Tongue (tissue), 3 donors: ENCODE measurements around the gene CDKN2D. TPM values are rescaled to one million over a fixed set of nuclear protein-coding genes. Genes with fewer than 3 reads are reported as not detected.

Source experiments
- DNase-seq: peaks from one replicate; pipeline ENCODE4 v3.0.0-alpha.2; 2015
- small RNA-seq: library from RNA; depleted of rRNA; stranded (forward); fragments of <200 nt; gene quantifications from one replicate; pipeline ENCODE3, GENCODE V24; 2014; ENCODE audit warnings: low replicate concordance
- total RNA-seq: library from RNA; depleted of rRNA; stranded (reverse); fragments of >200 nt; gene quantifications from one replicate; pipeline ENCODE4 v1.2.3, GENCODE V29; 2014

CDKN2D gene
- total RNA-seq, 1 donor from 2014 or later, result 13.1 TPM

DNA sequence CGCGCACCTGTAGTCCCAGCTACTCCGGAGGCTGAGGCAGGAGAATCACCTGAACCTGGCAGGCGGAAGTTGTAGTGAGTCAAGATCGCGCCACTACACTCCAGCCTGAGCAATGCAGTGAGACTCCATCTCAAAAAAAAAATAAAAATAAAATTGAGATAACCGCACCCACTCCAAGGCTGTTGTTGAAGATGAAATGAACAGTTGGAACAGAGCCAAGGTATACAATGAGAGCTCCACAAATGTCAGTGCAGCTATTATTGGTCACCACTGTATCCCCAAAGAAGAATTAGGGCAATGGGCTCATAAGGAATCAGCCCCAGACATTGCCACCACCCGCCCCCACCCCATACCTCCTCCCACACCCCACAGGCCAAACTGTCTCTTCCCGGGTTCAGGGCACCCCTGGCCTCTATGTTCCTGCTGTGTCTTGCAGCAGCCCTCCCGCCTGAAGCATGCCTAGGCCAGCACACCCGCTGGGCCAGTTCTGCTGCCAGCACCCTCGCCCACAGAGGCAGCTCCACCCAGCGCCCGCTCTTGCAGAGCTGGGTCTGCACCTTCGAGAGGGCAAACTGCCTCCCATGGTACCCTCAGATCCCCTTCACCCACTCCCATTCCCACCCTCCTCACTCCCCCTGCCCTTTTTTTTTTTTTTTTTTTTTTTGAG is 48.0 kb downstream of the CDKN2D start:
- no peak for DNase-seq

DNA sequence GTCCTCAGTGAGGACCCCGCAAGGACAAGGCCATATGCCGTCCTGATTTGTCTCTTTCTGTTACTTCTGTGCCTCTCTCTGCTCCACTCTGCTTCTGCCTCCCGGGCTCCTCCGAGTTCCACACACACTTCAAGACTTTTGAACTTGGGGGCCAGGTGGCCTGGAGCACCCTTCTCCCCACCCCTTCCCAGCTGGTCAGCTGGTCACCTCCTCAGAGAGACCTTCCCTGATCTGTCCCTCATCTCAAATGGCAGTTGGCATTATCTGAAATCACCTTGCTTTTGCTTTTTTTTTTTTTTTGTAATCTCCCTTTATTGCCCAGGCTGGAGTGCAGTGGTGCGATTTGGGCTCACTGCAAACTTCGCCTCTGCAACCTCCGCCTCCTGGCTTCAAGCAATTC is 49.4 kb downstream of the CDKN2D start:
- DNase-seq, result no peak

DNA sequence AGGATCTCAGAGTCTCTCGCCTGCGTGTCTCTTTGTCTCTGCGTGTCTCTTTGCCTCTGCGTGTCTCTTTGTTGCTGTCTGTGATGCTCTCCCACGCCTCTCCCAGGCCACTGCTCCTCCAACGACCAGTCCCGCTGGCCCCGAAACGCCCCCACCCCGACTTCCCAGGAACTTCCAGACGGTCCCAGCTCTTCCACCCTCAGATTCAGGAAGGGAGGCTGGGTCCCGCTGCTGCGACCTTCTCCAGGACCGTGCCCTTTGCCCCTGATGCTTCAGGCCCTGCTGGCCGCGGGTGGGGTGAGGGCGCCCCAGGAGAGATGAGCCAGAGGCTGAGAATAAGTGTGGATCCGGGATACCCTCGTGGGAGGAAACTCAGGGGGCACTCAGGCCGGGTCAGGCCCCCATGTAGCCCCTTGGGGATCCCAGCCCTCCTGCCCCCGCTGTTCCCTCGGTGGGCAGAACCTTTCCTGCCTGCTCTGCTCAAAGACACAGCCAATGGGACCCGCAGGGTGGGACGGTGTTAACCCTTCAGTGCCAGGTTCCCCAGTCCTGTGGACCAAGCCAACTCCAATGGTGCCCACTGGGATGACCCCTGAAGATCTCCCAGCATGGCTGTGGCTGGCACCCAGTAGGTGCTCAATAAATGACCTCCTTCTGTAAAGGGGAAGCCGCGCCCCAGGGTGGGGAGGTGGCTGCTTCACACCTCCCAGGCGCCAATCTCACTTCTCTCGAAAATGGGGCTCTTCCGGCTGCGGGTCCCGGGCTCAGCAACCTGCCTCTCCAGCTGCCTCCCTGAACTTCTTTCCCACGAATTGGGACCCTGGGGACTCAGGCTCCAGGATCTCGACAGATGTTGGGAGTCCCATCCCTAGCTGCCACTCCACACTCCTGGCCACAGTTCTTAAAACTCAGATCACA is 50.1 kb downstream of the CDKN2D start:
- DNase-seq, result no peak

DNA sequence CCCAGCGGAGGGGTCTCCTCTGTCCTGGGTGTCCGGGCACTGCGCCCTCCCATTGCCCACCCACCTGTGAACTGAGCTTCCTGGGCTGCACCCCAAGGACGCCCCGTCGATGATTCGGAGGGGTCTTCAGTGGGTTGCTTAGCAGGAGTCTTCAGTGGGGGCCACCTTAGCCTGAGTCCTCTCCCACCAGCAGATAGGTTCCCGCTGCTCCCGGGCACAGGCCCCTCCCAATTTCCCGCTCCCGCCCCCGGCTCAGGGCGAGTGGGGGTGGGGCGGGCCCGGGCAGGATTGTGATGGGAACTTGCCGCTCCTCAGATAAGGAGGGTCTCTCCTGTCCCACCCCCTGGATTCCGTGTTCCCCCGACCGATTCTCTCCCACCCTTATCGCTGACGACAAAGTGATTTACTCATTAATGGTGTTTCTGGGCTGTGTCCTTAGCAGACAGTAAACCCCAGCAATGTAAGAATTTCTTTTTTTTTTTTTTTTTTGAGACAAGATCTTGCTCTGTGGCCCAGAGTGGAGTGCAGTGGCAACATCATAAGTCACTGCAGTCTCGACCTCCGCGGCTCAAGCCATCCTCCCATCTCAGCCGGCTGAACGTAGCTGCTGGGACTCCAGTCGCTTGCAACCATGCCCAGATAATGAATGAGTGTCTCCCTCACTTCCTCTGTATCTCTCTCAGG is 50.9 kb downstream of the CDKN2D start:
- DNase-seq, result no peak

DNA sequence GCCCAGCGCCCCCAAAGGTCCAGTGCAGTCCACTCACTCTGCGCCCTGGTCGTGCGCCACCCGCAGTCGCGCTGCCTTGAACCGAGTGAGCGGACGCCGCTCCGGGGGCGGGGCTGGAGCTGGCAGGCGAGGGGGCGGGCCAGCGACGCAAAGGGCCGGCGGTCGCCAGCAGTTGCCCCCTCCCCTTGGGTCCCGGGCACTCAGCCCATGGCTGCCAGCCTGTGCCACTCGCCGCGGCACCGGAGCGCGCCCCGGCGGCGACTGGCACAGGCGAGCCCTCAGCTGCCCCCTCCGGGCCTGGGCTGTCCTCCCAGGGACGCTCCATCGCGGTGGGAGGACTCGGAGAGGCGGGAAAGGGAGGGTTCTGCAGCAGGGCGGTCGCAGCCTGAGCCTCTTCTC is 51.4 kb downstream of the CDKN2D start, which contains the start of gene S1PR5:
Gene S1PR5, minus strand, starts transcription at position 87 of the 399 bp plus-strand sequence. CDS start 2,436 bp downstream, outside the sequence.
- no peak for DNase-seq

DNA sequence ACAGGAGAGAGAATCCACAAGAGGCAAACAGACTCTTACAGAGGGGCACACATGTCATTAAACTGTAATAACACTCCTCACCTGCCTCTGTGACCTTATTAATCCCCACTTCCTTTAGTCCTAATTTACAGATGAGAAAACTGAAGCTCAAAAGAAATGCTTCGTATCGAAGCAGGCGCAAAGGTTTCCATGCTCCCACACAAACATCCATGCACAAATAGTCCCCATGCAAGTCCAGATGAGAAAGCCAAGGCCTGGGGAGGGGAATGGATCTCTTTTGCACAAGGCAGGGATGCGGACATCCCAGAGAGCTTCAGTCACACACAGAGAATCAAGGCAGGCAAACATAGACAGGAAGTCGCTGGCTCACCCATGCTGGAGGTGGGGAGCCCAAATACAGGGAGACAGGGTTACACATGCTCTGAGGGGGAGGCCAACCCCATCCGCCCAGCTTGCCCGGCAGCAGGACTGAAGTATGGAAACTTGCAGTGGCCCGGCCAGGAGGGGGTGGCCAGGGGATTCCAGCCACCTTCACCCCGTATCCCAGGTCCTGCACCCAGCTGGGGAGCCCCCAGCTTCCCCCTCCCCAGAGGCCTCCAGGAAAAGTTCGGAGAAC is 52.0 kb downstream of the CDKN2D start:
- DNase-seq, result no peak

Small RNA genes lying within 50 kb of the gene (small RNA-seq; reads per million reads assigned to genes)
- not detected for gene MIR1238
- not detected for gene RNU7-140P

Other genes starting within 250 kb of the CDKN2D start
- gene RAVER1, start 235.4 kb downstream of the CDKN2D start, total RNA-seq, result 13.8 TPM
- gene ICAM3, start 229.4 kb downstream of the CDKN2D start, total RNA-seq, result 2.7 TPM
- 60.3 TPM for gene TYK2, start 188.4 kb downstream of the CDKN2D start, total RNA-seq
- gene CDC37, start 165.4 kb downstream of the CDKN2D start, total RNA-seq, result 138 TPM
- gene PDE4A, start 148.4 kb downstream of the CDKN2D start, total RNA-seq, result 4.7 TPM
- gene KEAP1, start 65.6 kb downstream of the CDKN2D start, total RNA-seq, result 67.5 TPM
- 2.7 TPM for gene S1PR5, start 51.5 kb downstream of the CDKN2D start, total RNA-seq
- 25.8 TPM for gene ATG4D, start 25.1 kb downstream of the CDKN2D start, total RNA-seq
- 9.6 TPM for gene KRI1, start 3.0 kb downstream of the CDKN2D start, total RNA-seq
- 13.8 TPM for gene AP1M2, start 18.3 kb upstream of the CDKN2D start, total RNA-seq
- 84.8 TPM for gene SLC44A2, start 56.6 kb upstream of the CDKN2D start, total RNA-seq
- 160 TPM for gene ILF3, start 85.4 kb upstream of the CDKN2D start, total RNA-seq
- gene QTRT1, start 132.5 kb upstream of the CDKN2D start, total RNA-seq, result 21.5 TPM
- gene DNM2, start 149.1 kb upstream of the CDKN2D start, total RNA-seq, result 114 TPM